K562 (cell line): ENCODE results near the gene DNAJB2. TPM values are rescaled to one million over a fixed set of nuclear protein-coding genes. Genes with fewer than 3 reads are reported as not detected.

Experiments
- ATAC-seq: fragments of 200-7000 bp; cut with Tn5 transposase; 3 replicates; pipeline ENCODE4 v1.9.1; 2020; ENCODE audit warnings: moderate library complexity
- BruUV-seq: library from RNA; stranded (reverse); fragments of 400-500 nt; replicated peaks from 2 replicates; lab custom pipeline; 2021; lab: Mats Ljungman, UMichigan
- CTCF ChIA-PET: fragments of 300-600 bp; formaldehyde crosslinking; extraction: SDS; loops from one replicate; lab custom pipeline; 2021; ENCODE audit warnings: low intra/inter-chr PET ratio; lab: Yijun Ruan, JAX
- POLR2A ChIA-PET: fragments of 300-600, 350-650 bp; sonication (Branson Sonifier 250); formaldehyde crosslinking; extraction: SDS; loops from one replicate; lab custom pipeline; 2021; ENCODE audit warnings: antibody characterized with exemption, inconsistent platforms; lab: Yijun Ruan, JAX
- DNase-seq, 4 experiments: peaks; one replicate each; pipeline versions ENCODE4 v3.0.0 to v3.0.0-alpha.2; 2011 to 2018; ENCODE audit warnings: low spot score in 3 of 4, mixed read lengths in 3 of 4; ENCODE audit errors: extremely low read depth in 1 of 4
- FAIRE-seq: peaks from 2 replicates; lab custom pipeline; 2011; peaks lifted over from hg19 to GRCh38; lab: Jason Lieb, UNC
- H2AFZ ChIP-seq: 2 replicates; pipeline ENCODE4 v1.6.0; 2011; ENCODE audit warnings: low read depth, low read length, control low read depth, inconsistent platforms
- H3K27ac ChIP-seq: fragments of 200-600 bp; 3 replicates; pipeline ENCODE4 v1.8.0; 2011; ENCODE audit warnings: low read depth, mild to moderate bottlenecking, control low read depth, inconsistent platforms, low read length, moderate library complexity, mixed read lengths; ENCODE audit errors: extremely low read depth
- H3K27me3 ChIP-seq, 2 experiments: fragments of 300-600 bp in 1 of 2; 2 replicates in 1 of 2; 3 replicates in 1 of 2; pipeline versions ENCODE4 v1.6.0 to v1.8.0; 2011; ENCODE audit warnings: inconsistent platforms in 2 of 2, low read length in 2 of 2, mild to moderate bottlenecking in 1 of 2, mixed read lengths in 1 of 2, moderate library complexity in 1 of 2; ENCODE audit not compliant: control insufficient read depth in 2 of 2, insufficient read depth in 2 of 2
- H3K36me3 ChIP-seq: fragments of 300-600 bp; 3 replicates; pipeline ENCODE4 v1.8.0; 2011; ENCODE audit warnings: mild to moderate bottlenecking, low read length, inconsistent platforms; ENCODE audit not compliant: control insufficient read depth, insufficient read depth
- H3K4me1 ChIP-seq, 2 experiments: fragments of 200-600 bp in 1 of 2; replicated peaks in 1 of 2; 2 replicates in 1 of 2; 3 replicates in 1 of 2; pipeline versions ENCODE4 v1.5.1 to v1.8.0; 2011; ENCODE audit warnings: inconsistent platforms in 2 of 2, low read length in 2 of 2, mild to moderate bottlenecking in 1 of 2, mixed read lengths in 1 of 2, moderate library complexity in 1 of 2; ENCODE audit not compliant: control insufficient read depth in 2 of 2, insufficient read depth in 2 of 2
- H3K4me2 ChIP-seq: 2 replicates; pipeline ENCODE4 v1.6.1; 2011; ENCODE audit warnings: low read length, control low read depth, inconsistent platforms, mixed read lengths; ENCODE audit not compliant: insufficient read depth
- H3K4me3 ChIP-seq: fragments of 200-600 bp; sonication (generic), shearing (Covaris generic); 2 replicates; pipeline ENCODE4 v1.5.1; 2016; ENCODE audit warnings: control low read depth, inconsistent platforms
- H3K79me2 ChIP-seq: fragments of 200-600 bp; 3 replicates; pipeline ENCODE4 v1.8.0; 2011; ENCODE audit warnings: low read length, inconsistent platforms; ENCODE audit not compliant: control insufficient read depth, insufficient read depth
- H3K9ac ChIP-seq, 2 experiments: 2 replicates each; pipeline versions ENCODE4 v1.6.0 to v1.6.1; 2011; ENCODE audit warnings: low read depth in 2 of 2, low read length in 2 of 2, control low read depth in 1 of 2, inconsistent platforms in 1 of 2, mild to moderate bottlenecking in 1 of 2, mixed read lengths in 1 of 2; ENCODE audit not compliant: insufficient read depth in 1 of 2
- H3K9me1 ChIP-seq: one replicate; pipeline ENCODE4 v1.6.0; 2011; ENCODE audit warnings: inconsistent platforms, mild to moderate bottlenecking, low read length, moderate library complexity; ENCODE audit not compliant: control insufficient read depth, insufficient read depth
- H3K9me3 ChIP-seq: replicated peaks from 2 replicates; pipeline ENCODE4 v1.5.1; 2011; ENCODE audit warnings: low read depth, low read length, inconsistent platforms; ENCODE audit not compliant: control insufficient read depth, insufficient read depth
- H4K20me1 ChIP-seq: replicated peaks from 2 replicates; pipeline ENCODE4 v1.6.1; 2011; ENCODE audit warnings: low read length, inconsistent platforms, mixed read lengths; ENCODE audit not compliant: control insufficient read depth, insufficient read depth
- HDAC2 ChIP-seq: fragments of 450-650 bp; IDR thresholded peaks from 2 replicates; pipeline ENCODE4 v1.6.1; 2016; ENCODE audit warnings: mild to moderate bottlenecking
- HES1 ChIP-seq: fragments of 450-650 bp; IDR thresholded peaks from 2 replicates; pipeline ENCODE4 v1.6.1; 2016; ENCODE audit warnings: low read depth, mild to moderate bottlenecking, moderate library complexity
- HMG20B ChIP-seq: fragments of 250-450 bp; sonication (Bioruptor Pico); IDR thresholded peaks from 2 replicates; pipeline ENCODE4 v1.5.0; 2021; ENCODE audit warnings: mild to moderate bottlenecking
- HOMEZ ChIP-seq: fragments of 250-450 bp; sonication (Bioruptor Pico); IDR thresholded peaks from 2 replicates; pipeline ENCODE4 v1.4.0; 2020; ENCODE audit warnings: mild to moderate bottlenecking, moderate library complexity
- MITF ChIP-seq: IDR thresholded peaks from 2 replicates; pipeline ENCODE4 v1.6.1; 2014; ENCODE audit warnings: antibody characterized with exemption
- MTA1 ChIP-seq: fragments of 450-650 bp; IDR thresholded peaks from 2 replicates; pipeline ENCODE4 v1.6.1; 2017; ENCODE audit warnings: borderline replicate concordance
- MXI1 ChIP-seq: IDR thresholded peaks from 2 replicates; pipeline ENCODE4 v1.6.1; 2011; ENCODE audit warnings: low read depth, mild to moderate bottlenecking, improper control_type of control experiment, low read length
- NCOA1 ChIP-seq: fragments of 450-650 bp; IDR thresholded peaks from 2 replicates; pipeline ENCODE4 v1.6.1; 2016; ENCODE audit warnings: low read depth
- PCBP1 ChIP-seq: fragments of 200-400 bp; formaldehyde crosslinking; IDR thresholded peaks from 2 replicates; pipeline ENCODE4 v1.6.1; 2018; ENCODE audit warnings: mild to moderate bottlenecking, low read depth, low read length; ENCODE audit not compliant: poor library complexity, severe bottlenecking
- RBM25 ChIP-seq: fragments of 200-400 bp; formaldehyde crosslinking; IDR thresholded peaks from 2 replicates; pipeline ENCODE4 v1.6.1; 2018; ENCODE audit warnings: low read length, low read depth, moderate library complexity; ENCODE audit not compliant: severe bottlenecking
- SIX5 ChIP-seq, 2 experiments: IDR thresholded peaks; 2 replicates each; pipeline ENCODE4 v1.6.1; 2011; ENCODE audit warnings: low read length in 2 of 2, borderline replicate concordance in 1 of 2, low read depth in 1 of 2, mild to moderate bottlenecking in 1 of 2, moderate library complexity in 1 of 2; ENCODE audit not compliant: insufficient read depth in 1 of 2
- SMARCA5 ChIP-seq: fragments of 450-650 bp; IDR thresholded peaks from 2 replicates; pipeline ENCODE4 v1.6.1; 2016
- TBP ChIP-seq: optimal IDR thresholded peaks from 2 replicates; pipeline ENCODE3; 2011; ENCODE audit warnings: low read depth, low read length, improper control_type of control experiment
- TFE3 ChIP-seq: fragments of 450-650 bp; formaldehyde crosslinking; IDR thresholded peaks from 2 replicates; pipeline ENCODE4 v1.4.0; 2020; ENCODE audit warnings: mild to moderate bottlenecking, mixed read lengths
- ZEB2 ChIP-seq: fragments of 450-650 bp; IDR thresholded peaks from 2 replicates; pipeline ENCODE4 v1.6.1; 2016
- ZNF140 ChIP-seq: fragments of 250-450 bp; sonication (Bioruptor Pico); IDR thresholded peaks from 2 replicates; pipeline ENCODE4 v1.8.0; 2021; ENCODE audit warnings: moderate library complexity, mild to moderate bottlenecking, inconsistent platforms
- ZNF445 ChIP-seq: fragments of 250-450 bp; sonication (Bioruptor Pico); IDR thresholded peaks from 2 replicates; pipeline ENCODE4 v1.4.0; 2020; ENCODE audit warnings: low read depth, mild to moderate bottlenecking, moderate library complexity
- ZNF77 ChIP-seq: fragments of 250-450 bp; sonication (Bioruptor Pico); IDR thresholded peaks from 2 replicates; pipeline ENCODE4 v1.5.0; 2020
- WGBS: fragments of 100-300 bp; shearing (Covaris generic); methylation state at CpG from one replicate; pipeline ENCODE4 v1.1.6; 2016; ENCODE audit warnings: low coverage, mixed read lengths; ENCODE audit not compliant: insufficient coverage; ENCODE audit errors: missing lambda C conversion rate; 5-methylcytosine and 5-hydroxymethylcytosine counted together
- in situ Hi-C: fragments of 300-500 bp; cut with MboI; formaldehyde crosslinking; loops from 4 replicates; pipeline ENCODE4 v1.15.0; 2018; ENCODE audit warnings: inconsistent platforms, mixed read lengths
- intact Hi-C: fragments of 100-400 bp; cut with micrococcal nuclease; formaldehyde crosslinking; loops from 2 replicates; pipeline ENCODE4 v1.14.2; 2022
- polyA plus RNA-seq, 8 experiments: library from polyadenylated mRNA; depleted of rRNA in 4 of 8; stranded (reverse) in 5 of 8; unstranded in 3 of 8; fragments of >200 nt; fragmentation: Nextera tagmentation in 2 of 8; fragmentation: Illumina TruSeq in 1 of 8; extraction: Ambion mirVana in 2 of 8; extraction: Trizol in 1 of 8; gene quantifications; 2 replicates each; pipeline versions ENCODE4 v1.2.1 to v1.2.3, GENCODE V29; 2011 to 2014; ENCODE audit warnings: inconsistent platforms in 1 of 8, missing spikeins in 1 of 8
- total RNA-seq, 7 experiments: library from RNA; depleted of rRNA in 6 of 7; stranded (reverse); fragments of >200 nt in 6 of 7; fragmentation: Illumina TruSeq in 2 of 7; extraction: Trizol in 2 of 7; gene quantifications; 2 replicates each; pipeline versions ENCODE4 v1.2.1 to v1.2.3, GENCODE V29; 2011 to 2021; ENCODE audit warnings: low replicate concordance in 1 of 7

DNAJB2 gene
- total and polyA plus RNA-seq, 9 of the 15 experiments (the other 6 are each of a cell fraction or from before 2014, with no cell fraction given): 0.08 to 3.0 (median 2.2) TPM; not detected in 1

- TF ChIP-seq HES1 (no peak), ZNF140 (CRISPR knock-in tag) (no peak), MTA1 (no peak)
Measured at GRCh38 chr2:219243291-219243761, 35.8 kb upstream of the DNAJB2 start (continued).

- Histone ChIP-seq H3K27me3 (no peaks in the 10 kb centered on the region), H3K36me3 (peaks cover 33% of the 10 kb centered on the region), H2AFZ (peak overlapping the region; percentile 86), H3K9ac (peak overlapping the region; percentile 94 to 99), H4K20me1 (0 out of 2 replicates have a peak, but pooled peaks cover 2% of the 10 kb centered on the region), H3K27ac (peak overlapping the region; percentile 95), H3K9me3 (no peaks in the 10 kb centered on the region), H3K4me1 (peaks cover 19 to 30% of the 10 kb centered on the region in 2 experiments; a peak in 4 of 5 replicates), H3K79me2 (peaks cover 17% of the 10 kb centered on the region), H3K4me3 (peak overlapping the region; percentile 93), H3K9me1 (no peaks in the 10 kb centered on the region), H3K4me2 (peak overlapping the region; percentile 92)
- in situ Hi-C loops: no loop called here
- intact Hi-C loops: loop anchor here (2.0 kb wide), 1 partner anchor 16 kb away; the partner anchor contains the start of genes ANKZF1 and ATG9A
- POLR2A ChIA-PET: interaction anchor here (0.6 to 2.2 kb wide), 13 partner anchors 8 to 640 kb away, joined by 3 to 12 read pairs (median 4); partner anchors contain the start of genes ANKZF1, ATG9A, DNAJB2 and TUBA4A
- no peak for FAIRE-seq
- BruUV-seq: TSS peak; percentile 81
- WGBS: 24% methylated on average over 6 of the region's 6 CpGs
- CTCF ChIA-PET: no interaction called here
- ATAC-seq: no peak
- DNase-seq: no peak
- TF ChIP-seq TFE3 (CRISPR knock-in tag): no peak
- peak; percentile 73; the same call in 1 of the 2 replicates for TF ChIP-seq SMARCA5
- no peak for TF ChIP-seq HOMEZ (CRISPR knock-in tag)
- no peak for TF ChIP-seq ZNF77 (CRISPR knock-in tag)
- no peak for TF ChIP-seq ZEB2
- no peak for TF ChIP-seq HDAC2
- no peak for TF ChIP-seq ZNF445
- TF ChIP-seq HMG20B (CRISPR knock-in tag): no peak
- no peak for TF ChIP-seq PCBP1
- TF ChIP-seq SIX5 (IDR thresholded peaks at IDR 0.05; ENCODE audit: borderline replicate concordance in 1 of 2, insufficient read depth in 1 of 2, low read depth in 1 of 2, low read length in 2 of 2): no peak
- TF ChIP-seq MXI1: no peak
- TF ChIP-seq RBM25: peak; percentile 72
- no peak for TF ChIP-seq MITF
- no peak for TF ChIP-seq NCOA1
- TF ChIP-seq TBP: no peak
Measured at GRCh38 chr2:219244789-219245147, 34.4 kb upstream of the DNAJB2 start.
